BLaER1 (cell line): ENCODE measurements around the gene LAMC3.

Experiments
- H3K27ac ChIP-seq: shearing (Covaris generic); formaldehyde crosslinking; 2 replicates; pipeline ENCODE4 v1.8.1; 2022
- H3K27me3 ChIP-seq: shearing (Covaris generic); formaldehyde crosslinking; 2 replicates; pipeline ENCODE4 v1.8.1; 2022
- H3K36me3 ChIP-seq: shearing (Covaris generic); formaldehyde crosslinking; 2 replicates; pipeline ENCODE4 v1.8.1; 2022
- H3K4me1 ChIP-seq: shearing (Covaris generic); formaldehyde crosslinking; 2 replicates; pipeline ENCODE4 v1.8.1; 2022
- H3K4me2 ChIP-seq: shearing (Covaris generic); formaldehyde crosslinking; 2 replicates; pipeline ENCODE4 v1.8.1; 2022
- H3K4me3 ChIP-seq: shearing (Covaris generic); formaldehyde crosslinking; 2 replicates; pipeline ENCODE4 v1.8.1; 2022
- H3K9ac ChIP-seq: shearing (Covaris generic); formaldehyde crosslinking; 2 replicates; pipeline ENCODE4 v1.8.1; 2022
- H3K9me3 ChIP-seq: shearing (Covaris generic); formaldehyde crosslinking; 2 replicates; pipeline ENCODE4 v1.8.1; 2022
- H4K20me1 ChIP-seq: shearing (Covaris generic); formaldehyde crosslinking; 2 replicates; pipeline ENCODE4 v1.8.1; 2022
- Cebpa-rat ChIP-seq: shearing (Covaris generic); IDR thresholded peaks from 2 replicates; pipeline ENCODE4 v1.8.1; 2022

LAMC3 gene

GRCh38 chr9:130985606-130986162 is 23.3 kb upstream of the LAMC3 start:
- TF ChIP-seq Cebpa-rat = no peak
- no peaks in the 10 kb centered on the region for H3K36me3 ChIP-seq
- no peak overlapping the region for H3K27ac ChIP-seq
- H3K27me3 ChIP-seq = no peaks in the 10 kb centered on the region
- no peaks in the 10 kb centered on the region for H4K20me1 ChIP-seq
- H3K4me2 ChIP-seq = no peak overlapping the region
- peaks cover 29% of the 10 kb centered on the region for H3K4me1 ChIP-seq
- H3K9ac ChIP-seq = no peak overlapping the region
- no peaks in the 10 kb centered on the region for H3K9me3 ChIP-seq
- H3K4me3 ChIP-seq = no peak overlapping the region

DNA sequence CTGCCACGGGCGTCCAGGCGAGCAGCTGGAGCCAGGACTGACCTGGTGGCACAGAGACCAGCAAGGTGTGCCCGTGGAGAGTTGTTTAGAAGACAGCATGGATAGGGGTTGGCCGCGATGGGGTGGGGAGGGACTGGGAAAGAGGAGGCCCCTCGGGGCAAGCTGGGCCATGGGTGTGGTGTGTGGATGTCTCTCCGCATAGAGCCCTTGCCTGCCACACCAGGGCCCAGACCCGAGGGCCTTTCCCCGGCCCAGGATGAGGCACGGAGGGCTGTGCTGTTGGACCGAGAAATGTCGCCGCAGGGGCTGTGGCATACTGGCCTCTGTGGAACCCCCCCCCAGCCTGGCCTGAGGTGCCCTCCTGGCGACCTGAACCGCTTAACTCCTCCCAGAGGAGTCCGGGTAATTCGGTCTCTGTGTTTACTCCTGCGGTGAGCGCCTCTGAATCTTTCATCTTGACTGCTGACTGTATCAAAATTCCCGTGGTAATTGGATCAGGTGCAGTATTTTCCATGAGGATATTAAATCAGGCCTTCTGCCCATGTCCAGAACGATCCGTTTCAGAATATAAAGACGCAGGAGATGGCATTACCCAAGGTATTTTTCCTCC is 22.5 kb upstream of the LAMC3 start:
- Histone ChIP-seq H3K27me3 (no peaks in the 10 kb centered on the region), H3K4me2 (no peak overlapping the region)

GRCh38 chr9:130987054-130987453 is 21.9 kb upstream of the LAMC3 start:
- Histone ChIP-seq H3K36me3 (no peaks in the 10 kb centered on the region), H3K27me3 (no peaks in the 10 kb centered on the region), H3K9me3 (no peaks in the 10 kb centered on the region), H3K9ac (no peak overlapping the region), H3K4me3 (no peak overlapping the region), H3K27ac (no peak overlapping the region), H3K4me2 (no peak overlapping the region), H4K20me1 (no peaks in the 10 kb centered on the region), H3K4me1 (peaks cover 17% of the 10 kb centered on the region)
- no peak for TF ChIP-seq Cebpa-rat

More for the DNA sequence above, 22.5 kb upstream of the LAMC3 start:
- no peak overlapping the region for H3K9ac ChIP-seq
- H3K27ac ChIP-seq = no peak overlapping the region
- H3K4me3 ChIP-seq = no peak overlapping the region
- H4K20me1 ChIP-seq = no peaks in the 10 kb centered on the region
- no peak for TF ChIP-seq Cebpa-rat
- H3K36me3 ChIP-seq = no peaks in the 10 kb centered on the region
- H3K9me3 ChIP-seq = no peaks in the 10 kb centered on the region
- peaks cover 21% of the 10 kb centered on the region for H3K4me1 ChIP-seq

- Histone ChIP-seq H3K4me1 (peaks cover 17% of the 10 kb centered on the region), H3K36me3 (no peaks in the 10 kb centered on the region), H3K27me3 (no peaks in the 10 kb centered on the region), H3K4me3 (no peak overlapping the region), H3K27ac (no peak overlapping the region), H4K20me1 (no peaks in the 10 kb centered on the region), H3K4me2 (no peak overlapping the region), H3K9ac (no peak overlapping the region), H3K9me3 (no peaks in the 10 kb centered on the region)
- no peak for TF ChIP-seq Cebpa-rat
Measured at GRCh38 chr9:130987738-130988399, 21.1 kb upstream of the LAMC3 start.

- H3K36me3 ChIP-seq = no peaks in the 10 kb centered on the region
- no peak overlapping the region for H3K4me3 ChIP-seq
- H3K27me3 ChIP-seq = no peaks in the 10 kb centered on the region
- H4K20me1 ChIP-seq = no peaks in the 10 kb centered on the region
- no peaks in the 10 kb centered on the region for H3K9me3 ChIP-seq
- H3K4me2 ChIP-seq = no peak overlapping the region
- H3K27ac ChIP-seq = no peak overlapping the region
- H3K4me1 ChIP-seq = peaks cover 17% of the 10 kb centered on the region
- no peak for TF ChIP-seq Cebpa-rat
- H3K9ac ChIP-seq = no peak overlapping the region
Measured at GRCh38 chr9:130988400-130988747, 20.6 kb upstream of the LAMC3 start.

DNA sequence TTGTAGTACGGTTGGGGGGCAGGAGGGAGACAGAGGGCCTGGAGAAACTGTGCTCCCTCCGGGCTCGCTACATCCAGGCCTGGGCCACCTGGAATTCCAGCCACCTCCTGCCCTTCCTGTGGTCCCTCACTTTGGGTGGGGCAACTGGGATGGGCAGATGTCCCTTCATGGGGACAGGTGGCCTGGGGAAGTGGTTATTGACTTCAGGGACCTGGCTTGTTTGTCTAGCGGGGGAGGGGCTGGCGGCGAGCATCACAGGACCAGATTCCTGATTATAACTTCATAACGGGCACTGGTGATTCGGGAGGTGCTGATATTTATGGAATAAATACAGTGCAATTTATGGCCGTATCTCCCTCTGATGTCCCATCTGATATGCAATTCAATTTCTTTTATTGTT is 20.1 kb upstream of the LAMC3 start:
- Histone ChIP-seq H3K27me3 (no peaks in the 10 kb centered on the region), H3K27ac (no peak overlapping the region), H3K4me1 (peaks cover 17% of the 10 kb centered on the region), H3K9me3 (no peaks in the 10 kb centered on the region), H3K4me3 (no peak overlapping the region), H3K36me3 (no peaks in the 10 kb centered on the region), H3K4me2 (no peak overlapping the region; the same call in 1 of the 2 replicates), H3K9ac (no peak overlapping the region), H4K20me1 (no peaks in the 10 kb centered on the region)
- TF ChIP-seq Cebpa-rat = no peak

GRCh38 chr9:130989391-130989790 is 19.6 kb upstream of the LAMC3 start:
- no peak overlapping the region for H3K27ac ChIP-seq
- no peak for TF ChIP-seq Cebpa-rat
- no peak overlapping the region for H3K9ac ChIP-seq
- no peaks in the 10 kb centered on the region for H3K27me3 ChIP-seq
- H3K4me2 ChIP-seq = peak overlapping the region; percentile 52
- H3K4me1 ChIP-seq = peaks cover 17% of the 10 kb centered on the region
- H3K4me3 ChIP-seq = no peak overlapping the region
- no peaks in the 10 kb centered on the region for H3K9me3 ChIP-seq
- no peaks in the 10 kb centered on the region for H4K20me1 ChIP-seq
- no peaks in the 10 kb centered on the region for H3K36me3 ChIP-seq

DNA sequence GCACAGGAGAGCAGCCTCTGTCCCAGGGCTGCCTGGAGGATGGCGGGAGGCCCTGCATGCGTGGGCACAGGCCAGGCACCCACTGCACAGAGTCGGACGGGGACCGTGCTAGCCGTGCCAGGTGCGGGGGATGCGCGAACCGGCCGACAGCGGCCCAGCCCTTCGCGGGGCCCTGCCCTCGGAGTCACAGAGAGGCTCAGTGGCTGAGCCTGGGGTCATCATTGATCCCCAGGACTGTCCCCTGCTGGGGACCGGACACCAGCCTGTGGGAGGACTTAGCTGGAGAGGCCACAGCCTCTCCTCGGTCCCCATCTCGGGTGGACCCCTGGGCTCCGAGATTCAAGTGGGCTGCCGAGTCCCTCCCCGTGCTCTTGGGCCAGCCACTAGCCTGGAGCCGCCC is 19.1 kb upstream of the LAMC3 start:
- H3K4me1 ChIP-seq = peaks cover 18% of the 10 kb centered on the region
- H3K4me2 ChIP-seq = peak overlapping the region; percentile 52
- TF ChIP-seq Cebpa-rat = no peak
- no peaks in the 10 kb centered on the region for H3K27me3 ChIP-seq
- H3K9ac ChIP-seq = no peak overlapping the region
- H3K4me3 ChIP-seq = no peak overlapping the region
- no peaks in the 10 kb centered on the region for H3K9me3 ChIP-seq
- no peaks in the 10 kb centered on the region for H3K36me3 ChIP-seq
- no peaks in the 10 kb centered on the region for H4K20me1 ChIP-seq
- no peak overlapping the region for H3K27ac ChIP-seq

DNA sequence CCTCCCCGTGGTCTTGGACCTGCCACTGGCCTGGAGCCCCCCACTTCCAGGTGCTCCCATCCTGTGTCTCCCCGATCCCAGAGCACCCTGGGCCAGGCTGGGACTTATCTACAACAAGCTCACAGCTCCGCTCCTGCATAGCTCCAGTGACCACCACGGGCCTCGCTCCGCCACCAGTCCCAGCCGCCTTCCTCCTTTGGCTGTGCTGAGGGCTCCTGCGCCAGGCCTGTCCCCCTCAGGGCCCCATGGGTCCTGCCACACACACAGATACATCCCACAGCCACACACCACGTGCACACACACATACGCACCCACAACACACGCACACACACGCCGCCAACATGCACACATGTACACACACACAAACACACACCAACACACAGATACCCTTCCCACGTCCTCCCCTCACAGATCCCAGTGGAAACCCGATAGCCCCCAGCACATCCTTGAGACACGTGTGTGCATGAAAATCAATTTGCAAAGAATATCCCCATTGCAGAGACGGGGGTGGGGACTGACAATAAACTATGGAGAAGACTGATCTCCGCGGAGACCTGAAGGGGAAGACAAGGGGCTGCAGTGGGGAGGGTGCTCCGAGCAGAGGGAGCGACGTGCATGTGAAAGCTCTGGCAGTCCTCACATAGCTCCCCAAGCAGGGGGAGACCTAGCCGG is 18.5 kb upstream of the LAMC3 start:
- no peaks in the 10 kb centered on the region for H3K9me3 ChIP-seq
- no peak for TF ChIP-seq Cebpa-rat
- no peaks in the 10 kb centered on the region for H3K27me3 ChIP-seq
- H3K4me2 ChIP-seq = peak overlapping the region; percentile 52
- no peak overlapping the region for H3K4me3 ChIP-seq
- H3K27ac ChIP-seq = no peak overlapping the region
- H3K9ac ChIP-seq = no peak overlapping the region
- no peaks in the 10 kb centered on the region for H3K36me3 ChIP-seq
- H4K20me1 ChIP-seq = no peaks in the 10 kb centered on the region
- H3K4me1 ChIP-seq = peaks cover 24% of the 10 kb centered on the region
